Measurements from ENCODE around the gene ZNRF2.

ZNRF2 gene

GRCh38 chr7:30322271-30323005 is 38.0 kb downstream of the ZNRF2 start:
- DNase-seq (ENCODE audit: low read depth) = no peak

- no peak for DNase-seq (ENCODE audit: low read depth)
Measured at GRCh38 chr7:30323006-30323355, 38.6 kb downstream of the ZNRF2 start.

GRCh38 chr7:30327813-30328212 is 43.4 kb downstream of the ZNRF2 start:
- no peak for DNase-seq (ENCODE audit: low read depth)

GRCh38 chr7:30328381-30328780 is 44.0 kb downstream of the ZNRF2 start:
- no peak for DNase-seq (ENCODE audit: low read depth)

- no peak for DNase-seq (ENCODE audit: low read depth)
Measured at GRCh38 chr7:30329716-30330115, 45.3 kb downstream of the ZNRF2 start.

GRCh38 chr7:30330134-30331111 is 46.0 kb downstream of the ZNRF2 start:
- no peak for DNase-seq (ENCODE audit: low read depth)

GRCh38 chr7:30331338-30331737 is 46.9 kb downstream of the ZNRF2 start:
- DNase-seq (ENCODE audit: low read depth) = no peak

- DNase-seq (ENCODE audit: low read depth) = no peak
Measured at GRCh38 chr7:30332549-30332948, 48.2 kb downstream of the ZNRF2 start.

- no peak for DNase-seq (ENCODE audit: low read depth)
Measured at GRCh38 chr7:30335763-30336487, 51.5 kb downstream of the ZNRF2 start.

GRCh38 chr7:30344513-30344912 is 60.1 kb downstream of the ZNRF2 start:
- no peak for DNase-seq (ENCODE audit: low read depth)

GRCh38 chr7:30347226-30348082 is 63.1 kb downstream of the ZNRF2 start:
- no peak for DNase-seq (ENCODE audit: low read depth)

GRCh38 chr7:30348083-30348560 is 63.7 kb downstream of the ZNRF2 start:
- no peak for DNase-seq (ENCODE audit: low read depth)

- no peak for DNase-seq (ENCODE audit: low read depth)
Measured at GRCh38 chr7:30349170-30349569, 64.8 kb downstream of the ZNRF2 start.

- DNase-seq (ENCODE audit: low read depth) = no peak
Measured at GRCh38 chr7:30349816-30350215, 65.4 kb downstream of the ZNRF2 start.

GRCh38 chr7:30351286-30351685 is 66.9 kb downstream of the ZNRF2 start:
- DNase-seq (ENCODE audit: low read depth) = no peak

GRCh38 chr7:30351724-30352123 is 67.3 kb downstream of the ZNRF2 start:
- DNase-seq (ENCODE audit: low read depth) = no peak

- DNase-seq (ENCODE audit: low read depth) = no peak
Measured at GRCh38 chr7:30352169-30352568, 67.8 kb downstream of the ZNRF2 start.

GRCh38 chr7:30353532-30353931 is 69.1 kb downstream of the ZNRF2 start:
- DNase-seq (ENCODE audit: low read depth) = no peak

GRCh38 chr7:30353932-30354607 is 69.7 kb downstream of the ZNRF2 start:
- DNase-seq (ENCODE audit: low read depth) = no peak

GRCh38 chr7:30354791-30355190 is 70.4 kb downstream of the ZNRF2 start:
- no peak for DNase-seq (ENCODE audit: low read depth)

- no peak for DNase-seq (ENCODE audit: low read depth)
Measured at GRCh38 chr7:30359957-30360356, 75.6 kb downstream of the ZNRF2 start.
